HG02970 (cell line): ENCODE data around the gene HTR3C.

Source experiments
- ATAC-seq: cut with Tn5 transposase; IDR thresholded peaks from one replicate; pipeline ENCODE4 v1.9.1; 2021; ENCODE audit warnings: mild to moderate bottlenecking, moderate library complexity, moderate number of reproducible peaks; ENCODE audit not compliant: unreplicated experiment, low FRiP score

Gene HTR3C

GRCh38 chr3:184082034-184082433 is 29.2 kb downstream of the HTR3C start:
- ATAC-seq, result no peak

- ATAC-seq, result no peak
Measured at GRCh38 chr3:184082465-184082864, 29.6 kb downstream of the HTR3C start.

- ATAC-seq, result no peak
Measured at GRCh38 chr3:184085389-184085852, 32.6 kb downstream of the HTR3C start.

GRCh38 chr3:184092199-184092598 is 39.4 kb downstream of the HTR3C start:
- no peak for ATAC-seq

GRCh38 chr3:184096811-184097383 is 44.0 kb downstream of the HTR3C start, which contains the start of gene HTR3E:
Gene HTR3E (plus strand): TSS chr3:184097064. CDS start chr3:184097530, 466 bp downstream.
- no peak for ATAC-seq

- no peak for ATAC-seq
Measured at GRCh38 chr3:184097556-184097955, 44.7 kb downstream of the HTR3C start.

- no peak for ATAC-seq
Measured at GRCh38 chr3:184099806-184100686, 47.2 kb downstream of the HTR3C start.
